C4-2B (cell line): Measurements from ENCODE around the gene CCDC9B.

Experiments used
- ZFX ChIP-seq: fragments of 450-650 bp; IDR thresholded peaks from 2 replicates; pipeline ENCODE4 v1.6.1; 2017
- TF ChIP-seq, protein P1 (sequence below): fragments of 450-650 bp; conservative IDR thresholded peaks from 2 replicates; pipeline ENCODE4 v1.5.1; 2017; ENCODE audit warnings: mild to moderate bottlenecking

DNA sequence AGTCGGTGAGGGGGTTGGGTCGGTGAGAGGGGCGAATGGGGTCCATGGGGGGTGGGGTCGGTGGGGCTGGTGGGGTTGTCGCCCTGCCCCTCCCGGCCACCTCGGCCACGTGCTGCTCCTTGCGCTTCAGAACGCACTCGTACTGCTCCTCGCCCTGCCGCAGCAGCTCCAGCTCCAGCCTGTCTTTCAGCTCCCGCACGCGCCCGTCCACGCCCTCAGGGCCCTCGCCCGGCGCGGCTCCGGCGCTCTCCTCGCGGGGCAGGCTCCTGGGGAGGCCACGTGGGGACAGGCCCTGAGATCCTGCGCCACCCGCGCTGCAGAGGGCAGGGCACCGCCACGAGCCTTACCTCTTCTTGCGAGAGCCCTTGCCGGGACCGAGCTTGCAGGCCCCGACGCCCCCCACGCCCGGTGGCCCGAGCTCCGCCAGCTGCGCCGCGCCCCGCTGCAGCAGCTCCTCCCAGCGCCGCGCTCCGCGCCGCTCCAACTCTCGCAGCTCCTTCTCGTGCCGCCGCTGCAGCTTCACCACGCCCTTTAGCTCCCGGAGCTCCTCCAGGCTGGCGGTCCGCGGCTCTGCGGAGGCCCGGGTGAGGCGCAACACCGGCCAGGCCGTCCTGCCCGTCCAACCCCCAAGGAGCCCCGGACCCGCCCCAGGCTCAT is 49.7 kb downstream of the CCDC9B start:
- TF ChIP-seq, protein P1, sequence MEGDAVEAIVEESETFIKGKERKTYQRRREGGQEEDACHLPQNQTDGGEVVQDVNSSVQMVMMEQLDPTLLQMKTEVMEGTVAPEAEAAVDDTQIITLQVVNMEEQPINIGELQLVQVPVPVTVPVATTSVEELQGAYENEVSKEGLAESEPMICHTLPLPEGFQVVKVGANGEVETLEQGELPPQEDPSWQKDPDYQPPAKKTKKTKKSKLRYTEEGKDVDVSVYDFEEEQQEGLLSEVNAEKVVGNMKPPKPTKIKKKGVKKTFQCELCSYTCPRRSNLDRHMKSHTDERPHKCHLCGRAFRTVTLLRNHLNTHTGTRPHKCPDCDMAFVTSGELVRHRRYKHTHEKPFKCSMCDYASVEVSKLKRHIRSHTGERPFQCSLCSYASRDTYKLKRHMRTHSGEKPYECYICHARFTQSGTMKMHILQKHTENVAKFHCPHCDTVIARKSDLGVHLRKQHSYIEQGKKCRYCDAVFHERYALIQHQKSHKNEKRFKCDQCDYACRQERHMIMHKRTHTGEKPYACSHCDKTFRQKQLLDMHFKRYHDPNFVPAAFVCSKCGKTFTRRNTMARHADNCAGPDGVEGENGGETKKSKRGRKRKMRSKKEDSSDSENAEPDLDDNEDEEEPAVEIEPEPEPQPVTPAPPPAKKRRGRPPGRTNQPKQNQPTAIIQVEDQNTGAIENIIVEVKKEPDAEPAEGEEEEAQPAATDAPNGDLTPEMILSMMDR: no peak
- TF ChIP-seq ZFX: no peak
